Ammon's horn (tissue), 1 donor: Measurements from ENCODE around the gene RYR2.

ENCODE experiments used
- DNase-seq: peaks from one replicate; pipeline ENCODE4 v3.0.0-alpha.2; 2016; ENCODE audit warnings: low spot score

RYR2 gene

DNA sequence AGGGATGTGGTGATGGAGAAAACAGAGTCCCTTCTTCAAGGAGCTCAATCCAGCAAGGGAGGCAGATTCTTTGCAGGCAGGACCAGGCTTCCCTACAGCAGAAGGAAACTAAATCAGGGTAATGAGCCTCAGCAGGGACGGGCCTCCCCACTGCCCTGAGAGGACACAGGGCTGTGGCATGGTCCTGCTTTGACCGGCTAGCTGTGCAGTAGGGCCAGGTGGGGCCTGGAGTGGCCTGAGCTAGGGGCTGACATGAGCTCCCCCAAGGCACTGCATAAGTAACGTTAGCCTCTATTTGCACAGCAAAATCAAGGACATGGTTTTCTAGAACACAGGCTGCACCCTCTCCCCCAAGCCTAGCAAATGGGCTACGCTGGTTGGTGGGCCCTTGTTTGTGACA, 162.9 kb downstream of the RYR2 start:
- no peak for DNase-seq

DNA sequence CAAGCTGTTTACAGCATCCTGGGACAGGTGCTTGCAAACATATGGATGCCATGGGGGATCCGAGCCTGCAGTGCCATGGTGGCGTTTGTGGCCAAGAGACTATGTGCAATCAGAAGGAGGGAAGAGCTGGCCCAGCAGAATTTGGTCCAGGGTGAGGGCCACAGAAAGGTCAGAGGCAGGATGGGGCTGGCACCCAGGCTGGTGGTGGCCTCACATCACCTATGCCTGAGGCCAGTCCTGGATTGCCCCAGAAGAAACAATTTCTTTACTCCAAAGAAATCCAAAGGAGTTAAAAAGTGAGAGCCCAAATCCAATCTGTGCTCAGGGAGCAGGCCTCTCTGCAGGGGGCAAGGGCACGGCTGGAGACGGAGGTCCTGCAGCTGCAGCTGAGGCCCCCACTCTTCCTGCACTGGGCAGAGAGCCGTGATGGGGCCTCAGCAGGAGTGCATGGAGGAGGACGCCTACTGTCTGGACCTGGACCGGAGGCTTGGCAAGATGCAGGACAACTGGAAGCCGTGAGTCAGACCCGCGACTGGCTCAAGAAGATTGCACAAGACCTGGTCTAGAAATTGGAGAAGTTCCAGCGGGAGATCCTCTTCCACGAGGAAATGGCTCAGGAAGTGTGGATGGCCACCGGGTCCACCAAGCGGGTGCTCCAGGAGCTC, 163.5 kb downstream of the RYR2 start:
- DNase-seq, result no peak

DNA sequence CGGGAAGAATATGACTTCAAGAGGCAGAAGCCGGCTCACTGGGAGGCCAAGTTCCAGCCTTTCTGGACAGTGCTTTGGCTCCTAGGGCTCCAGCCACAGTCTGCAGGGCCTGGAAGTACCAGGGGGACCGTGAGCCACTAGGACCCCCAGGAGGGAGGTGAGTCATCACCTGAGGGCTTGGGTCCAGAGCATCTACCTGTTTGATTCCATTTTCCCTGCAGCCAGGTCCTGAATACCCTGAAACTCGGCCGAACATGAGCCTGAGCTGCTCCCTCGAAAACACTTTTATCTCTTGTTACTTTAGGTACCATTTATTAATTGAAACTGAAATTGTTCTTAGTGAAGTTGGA, 164.1 kb downstream of the RYR2 start:
- DNase-seq, result no peak

DNA sequence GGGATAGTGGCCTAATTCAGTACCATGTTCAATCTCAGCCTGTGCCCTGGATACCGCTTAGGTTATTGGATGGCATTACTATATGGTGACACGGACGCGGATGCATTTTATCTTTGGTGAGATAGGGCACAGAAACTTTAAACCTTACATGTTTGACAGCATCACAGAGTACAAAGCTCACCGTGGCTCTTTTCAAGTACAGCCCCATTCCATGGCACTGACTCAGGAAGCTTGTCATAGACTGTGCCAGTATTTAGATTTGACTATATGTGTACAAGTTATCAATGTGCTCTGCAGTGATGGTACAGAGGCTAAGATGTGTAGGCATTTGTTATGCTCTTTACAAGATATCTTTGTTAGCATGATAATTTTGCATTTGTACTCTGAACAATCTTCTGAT, 169.0 kb downstream of the RYR2 start:
- no peak for DNase-seq

DNA sequence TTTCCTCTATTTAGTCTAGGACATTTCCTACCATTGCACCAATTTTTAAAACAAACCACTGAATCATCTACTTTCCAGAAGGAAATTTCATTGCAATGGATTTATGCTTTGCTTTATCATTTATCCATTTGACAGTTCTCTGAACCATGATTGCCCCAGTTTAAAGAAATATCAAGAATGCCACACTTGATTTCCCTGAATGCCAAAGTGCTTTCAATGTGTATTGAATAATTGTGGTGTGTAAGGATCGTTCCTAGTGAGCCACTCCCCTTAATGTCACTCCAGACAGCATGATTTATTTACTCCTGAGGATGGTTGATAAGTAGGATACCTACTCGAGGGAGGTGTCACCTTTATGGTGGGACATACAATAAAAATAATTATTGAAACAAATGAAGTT, 169.6 kb downstream of the RYR2 start:
- no peak for DNase-seq

DNA sequence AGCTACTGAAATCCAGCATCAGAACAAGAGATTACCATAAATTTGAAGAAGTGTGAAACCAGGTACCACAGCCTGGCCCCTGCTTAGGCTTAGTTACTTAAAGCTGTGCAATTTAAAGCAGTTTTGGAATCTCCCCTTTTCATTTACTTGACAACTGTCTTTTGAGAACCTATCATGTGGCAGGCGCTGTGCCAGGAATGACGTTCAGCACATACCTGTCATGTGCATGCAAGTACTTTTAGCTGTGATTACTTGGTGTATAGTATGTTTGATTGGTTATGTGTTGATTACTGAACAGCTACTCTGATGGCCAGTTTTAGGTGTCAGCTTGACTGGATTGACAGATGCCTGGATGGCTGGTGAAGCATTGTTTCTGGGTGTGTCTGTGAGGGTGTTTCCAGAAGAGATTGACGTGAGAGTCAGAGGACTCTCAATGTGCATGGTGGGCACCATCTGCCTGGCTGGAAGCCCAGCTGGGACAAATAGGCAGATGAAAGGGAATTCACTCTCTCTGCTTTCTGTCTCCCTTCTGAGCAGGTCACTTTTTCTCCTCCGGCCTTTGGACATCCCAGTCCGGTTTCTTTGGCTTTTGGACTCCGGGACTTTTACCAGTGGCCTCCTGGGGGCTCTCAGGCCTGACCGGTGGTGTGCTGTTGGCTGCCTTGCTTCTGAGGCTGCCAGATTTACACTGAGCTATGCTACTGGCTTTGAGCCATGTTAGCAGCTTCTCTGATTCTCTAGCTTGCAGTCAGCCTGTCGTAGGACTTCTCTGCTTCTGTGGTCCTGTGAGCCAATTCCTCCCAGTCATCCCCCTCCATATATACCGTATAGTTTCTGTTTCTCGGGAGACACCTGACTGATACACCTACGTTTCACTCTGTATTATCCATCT, 178.0 kb downstream of the RYR2 start:
- peak; percentile 48 for DNase-seq

DNA sequence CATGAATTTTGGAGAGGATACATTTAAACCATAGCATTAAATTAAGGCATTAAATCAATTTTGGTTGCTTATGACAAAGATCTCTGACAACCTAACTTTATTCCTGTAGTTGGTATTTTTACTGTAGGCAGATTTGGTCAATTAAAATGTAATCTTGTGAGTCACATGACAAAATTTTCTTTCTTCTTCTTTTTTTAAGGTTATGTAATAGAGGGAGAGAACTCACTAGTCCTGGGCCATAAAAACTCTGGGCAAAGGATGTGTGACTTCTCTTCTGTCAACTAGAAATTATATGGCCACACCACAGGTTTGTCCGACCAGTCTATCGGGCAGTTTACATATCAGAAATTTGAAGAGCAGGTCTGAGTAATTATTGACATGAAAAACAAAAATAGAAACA, 181.4 kb downstream of the RYR2 start:
- no peak for DNase-seq

DNA sequence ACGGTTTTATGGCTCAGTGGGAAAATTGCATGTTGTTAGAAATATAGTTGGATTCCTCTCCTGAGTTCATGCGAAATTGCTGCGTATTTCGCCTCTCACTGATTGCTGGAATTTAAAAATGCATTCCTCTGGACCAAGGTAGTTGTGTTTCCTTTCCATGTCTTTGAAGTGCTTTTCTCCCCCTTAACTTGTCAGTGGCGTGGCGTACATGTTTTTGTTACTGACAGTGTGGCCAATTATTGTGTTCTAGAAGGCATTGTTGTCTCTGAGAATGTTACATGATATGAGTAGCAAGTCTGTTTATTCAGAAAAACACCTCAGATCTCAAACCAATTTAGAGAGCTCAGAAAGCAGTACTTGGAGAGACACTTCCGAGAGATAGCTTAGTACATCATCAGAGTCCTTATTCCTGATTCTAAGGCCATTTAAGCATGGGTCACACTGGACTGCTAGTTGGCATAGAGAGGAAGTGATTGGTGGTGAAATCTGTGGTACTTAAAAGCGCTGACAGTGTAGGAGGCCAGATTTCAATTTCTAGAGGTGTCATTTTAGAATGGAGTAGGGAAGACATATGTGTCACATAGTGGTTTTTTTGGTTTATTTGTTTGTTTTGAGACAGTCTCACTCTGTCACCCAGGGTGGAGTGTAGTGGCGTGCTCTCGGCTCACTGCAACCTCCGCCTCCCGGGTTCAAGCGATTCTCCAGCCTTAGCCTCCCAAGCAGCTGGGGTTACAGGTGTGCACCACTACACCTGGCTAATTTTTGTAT, 184.4 kb downstream of the RYR2 start:
- DNase-seq, result no peak

DNA sequence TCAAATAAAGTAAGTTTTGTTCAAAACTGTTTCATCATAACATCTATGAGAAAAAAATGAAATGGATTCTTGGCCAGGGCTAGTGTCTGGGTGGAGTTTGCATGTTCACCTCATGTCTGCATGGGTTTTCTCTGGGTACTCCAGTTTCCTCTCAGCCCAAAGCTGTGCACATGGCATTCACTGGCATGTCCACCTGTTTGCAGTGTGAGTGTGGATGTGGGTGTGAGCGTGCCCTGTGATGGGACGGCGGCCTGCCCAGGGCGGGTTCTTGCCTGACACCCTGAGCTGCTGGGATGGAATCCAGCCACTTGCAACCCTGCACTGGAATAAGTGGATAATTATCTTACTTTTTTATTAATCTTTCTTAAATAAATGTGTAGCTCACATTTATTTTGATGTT, 185.5 kb downstream of the RYR2 start:
- no peak for DNase-seq

DNA sequence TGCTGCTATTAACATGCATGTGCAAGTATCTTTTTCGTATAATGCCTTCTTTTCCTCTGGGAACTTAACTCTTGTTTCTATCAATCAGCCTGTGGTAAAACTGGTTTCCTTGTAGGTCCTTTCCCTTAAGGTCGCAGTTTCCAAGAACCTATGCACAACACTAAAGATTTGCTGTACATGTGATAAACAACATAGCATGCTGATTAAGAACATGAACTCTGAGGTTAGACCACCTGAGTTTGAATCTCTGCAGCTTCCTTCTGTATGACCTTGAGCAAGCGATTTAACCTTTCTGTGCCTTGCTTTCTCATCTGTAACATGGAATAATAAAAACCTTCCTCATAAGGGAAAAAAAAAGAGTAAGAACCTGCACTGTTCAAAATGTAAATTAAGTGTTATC, 186.4 kb downstream of the RYR2 start:
- DNase-seq, result no peak

DNA sequence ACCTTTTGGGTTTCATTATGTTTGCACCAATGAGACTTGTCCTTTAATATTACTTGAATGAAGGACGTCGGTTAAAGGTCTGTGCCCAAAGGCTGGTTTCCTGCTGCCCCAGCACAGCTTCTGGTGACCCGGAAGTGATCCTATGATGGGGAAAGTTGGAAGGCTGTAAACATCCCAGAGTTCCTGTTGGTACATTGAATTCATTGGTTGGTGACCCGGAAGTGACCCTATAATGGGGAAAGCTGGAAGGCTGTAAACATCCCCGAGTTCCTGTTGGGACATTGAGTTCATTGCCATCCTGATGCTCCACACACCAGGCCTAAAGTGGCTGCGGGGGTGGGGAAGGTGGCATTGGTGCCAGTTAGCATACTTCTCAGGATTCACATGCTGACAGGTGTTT, 187.3 kb downstream of the RYR2 start:
- DNase-seq, result no peak

DNA sequence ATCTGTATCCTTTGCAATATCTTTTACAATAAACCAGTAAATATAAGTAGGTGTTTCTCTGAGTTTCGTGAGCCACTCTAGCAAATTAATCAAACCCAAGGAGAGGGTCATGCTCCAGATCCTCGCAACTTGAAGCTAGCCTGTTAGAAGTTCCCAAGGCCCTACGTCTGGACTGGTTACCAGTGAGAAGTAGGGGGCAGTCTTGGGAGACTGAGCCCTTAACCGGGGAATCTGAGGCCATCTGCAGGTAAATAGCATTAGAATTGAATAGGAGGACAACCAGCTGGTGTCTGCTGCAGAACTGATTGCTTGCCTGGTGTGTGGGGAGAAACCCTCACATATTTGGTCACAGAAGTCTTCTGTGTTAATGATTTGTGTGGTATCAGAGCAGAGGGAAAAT, 190.5 kb downstream of the RYR2 start:
- peak; percentile 7 for DNase-seq

DNA sequence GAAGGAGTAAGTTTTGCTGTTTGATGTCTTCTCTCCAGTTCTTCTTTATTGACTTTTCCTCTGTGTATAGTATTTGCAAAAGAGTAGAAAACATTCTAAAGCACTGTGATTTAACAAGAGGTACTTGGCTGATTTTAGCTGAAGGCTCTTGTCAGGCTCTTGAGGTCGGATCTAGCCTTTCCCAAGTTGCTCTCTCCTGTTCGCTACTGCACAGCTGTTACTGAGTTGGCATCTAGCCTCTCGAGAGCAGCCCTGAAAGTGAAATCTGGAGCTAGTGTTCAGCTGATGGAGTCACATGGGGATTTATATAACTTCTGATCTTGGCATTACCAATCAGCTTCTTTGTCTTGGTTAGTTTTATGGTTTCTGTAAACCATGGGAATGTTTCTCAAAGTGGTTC, 193.1 kb downstream of the RYR2 start:
- DNase-seq, result peak; percentile 35

DNA sequence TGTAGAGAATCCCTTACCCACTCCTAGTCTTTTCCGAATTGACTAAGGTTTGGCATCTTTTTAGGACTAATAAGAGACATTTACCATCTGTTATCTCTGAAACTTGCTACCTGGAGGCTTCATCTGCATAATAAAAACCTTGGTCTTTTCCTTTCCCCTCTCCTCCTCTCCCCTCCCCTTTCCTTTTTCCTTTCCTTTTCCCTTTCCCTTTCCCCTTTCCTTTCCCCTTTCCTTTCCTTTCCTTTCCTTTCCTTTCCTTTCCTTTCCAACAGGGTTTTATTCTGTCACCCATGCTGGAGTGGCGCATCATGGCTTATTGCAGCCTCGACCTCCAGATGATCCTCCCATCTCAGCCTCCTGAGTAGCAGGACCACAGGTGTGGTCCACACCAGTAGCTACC, 195.7 kb downstream of the RYR2 start:
- DNase-seq, result no peak

DNA sequence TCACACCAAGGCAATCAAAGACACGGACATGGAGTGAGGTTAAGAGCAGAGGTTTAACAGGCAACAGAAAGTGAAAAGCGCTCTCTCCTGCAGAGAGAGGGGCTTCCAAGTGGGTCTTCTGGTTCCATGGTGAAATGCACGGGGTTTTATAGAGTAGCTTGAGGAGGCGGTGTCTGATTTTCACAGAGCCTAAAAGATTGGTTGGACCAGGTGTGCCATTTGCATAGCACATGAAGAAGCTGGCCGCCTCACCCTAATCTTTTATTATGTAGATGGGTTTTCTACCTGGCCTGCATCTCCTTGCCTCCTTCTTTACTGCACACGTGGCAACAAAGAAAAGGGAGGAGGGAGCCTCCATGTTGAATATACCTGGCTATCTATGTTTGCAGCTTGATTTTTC, 197.3 kb downstream of the RYR2 start:
- DNase-seq, result no peak

DNA sequence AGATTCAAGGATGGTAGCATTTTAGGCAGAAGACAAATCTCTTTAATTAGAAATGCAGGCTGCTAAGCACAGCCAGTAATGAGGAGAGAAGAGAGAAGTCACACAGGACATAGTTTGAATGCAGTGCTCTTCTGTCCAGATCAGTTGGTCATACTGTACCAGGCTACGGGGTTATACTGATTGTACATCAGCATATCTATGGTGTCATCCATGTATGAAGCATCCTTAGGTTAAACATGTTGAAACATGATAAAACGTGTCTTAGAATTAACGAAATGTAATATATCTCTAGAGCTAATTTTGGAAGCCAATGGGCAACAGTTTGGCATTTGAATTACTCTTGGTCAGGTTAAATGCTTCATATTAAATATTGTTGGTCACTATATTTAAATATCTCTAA, 199.1 kb downstream of the RYR2 start:
- no peak for DNase-seq

DNA sequence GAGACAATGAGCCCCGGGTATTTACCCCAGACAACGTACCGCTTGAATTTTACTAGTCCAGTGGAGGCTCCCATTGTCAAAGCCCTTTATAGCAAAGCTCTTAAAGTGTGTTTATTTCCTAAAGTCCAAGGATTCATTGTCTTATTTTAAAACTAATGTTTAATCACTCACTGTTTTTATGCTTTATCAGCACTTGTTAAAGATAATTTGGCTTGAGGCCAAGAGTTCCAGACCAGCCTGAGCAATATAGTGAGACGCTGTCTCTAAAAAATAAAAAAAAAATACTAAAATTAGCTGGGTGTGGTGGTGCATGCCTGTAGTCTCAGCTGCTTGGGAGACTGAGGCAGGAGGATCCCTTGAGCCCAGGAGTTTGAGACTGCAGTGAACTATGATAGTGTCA, 202.8 kb downstream of the RYR2 start:
- DNase-seq, result no peak

DNA sequence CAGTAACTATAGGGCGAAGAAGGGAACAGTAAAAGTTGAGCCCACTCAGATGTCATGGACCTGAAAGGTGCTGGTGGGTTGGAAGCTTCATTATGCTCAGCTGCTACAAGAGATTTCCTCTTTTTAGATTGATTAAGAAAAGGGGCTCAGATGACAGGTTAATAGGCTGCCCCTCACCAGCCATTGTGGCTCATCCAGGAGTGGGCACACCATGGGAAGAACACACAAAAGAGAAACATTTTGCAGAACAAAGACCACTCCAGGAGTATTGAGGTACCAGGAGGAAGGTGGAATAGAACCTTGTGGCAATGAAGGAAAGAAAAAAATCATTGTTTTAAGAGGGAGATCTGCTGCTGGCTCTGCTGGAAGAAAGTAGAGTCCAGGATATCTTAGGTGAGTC, 205.5 kb downstream of the RYR2 start:
- no peak for DNase-seq

DNA sequence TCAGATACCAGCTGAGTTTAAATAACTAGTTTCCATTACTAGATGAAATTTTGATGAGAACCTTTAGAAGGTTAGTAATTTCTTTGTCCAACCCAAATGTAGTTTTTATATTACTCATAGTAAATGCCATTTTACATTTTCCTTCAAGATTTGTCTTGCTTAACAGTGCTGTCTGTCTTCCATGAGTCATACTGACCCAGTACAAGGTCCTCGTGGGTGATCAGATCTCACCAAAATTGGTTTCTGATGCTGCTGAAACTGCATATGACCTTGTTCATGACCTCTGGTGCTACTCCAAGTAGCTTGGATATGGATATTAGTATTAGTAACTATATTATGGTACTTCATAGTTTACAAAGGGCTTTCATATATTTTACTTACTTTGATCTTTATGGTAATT, 207.1 kb downstream of the RYR2 start:
- no peak for DNase-seq

DNA sequence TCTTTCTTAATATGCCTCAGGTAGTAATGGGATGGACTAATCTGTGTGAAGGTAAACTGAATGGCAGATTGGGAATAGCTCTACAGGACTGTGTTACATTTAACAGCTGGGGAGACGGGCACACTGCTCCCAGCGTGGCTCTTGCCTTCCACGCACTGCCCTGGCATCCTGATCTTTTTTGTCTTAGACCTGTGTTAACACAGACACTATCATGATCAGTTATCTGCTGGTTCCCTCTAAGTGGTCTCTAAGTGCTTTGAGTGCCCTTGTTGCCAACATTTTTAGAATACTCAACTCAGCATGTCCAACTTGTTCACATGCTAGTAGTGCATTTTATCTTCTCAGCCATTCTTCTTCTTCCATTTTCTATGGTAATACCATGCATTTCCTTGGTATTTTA, 208.1 kb downstream of the RYR2 start:
- DNase-seq, result no peak

DNA sequence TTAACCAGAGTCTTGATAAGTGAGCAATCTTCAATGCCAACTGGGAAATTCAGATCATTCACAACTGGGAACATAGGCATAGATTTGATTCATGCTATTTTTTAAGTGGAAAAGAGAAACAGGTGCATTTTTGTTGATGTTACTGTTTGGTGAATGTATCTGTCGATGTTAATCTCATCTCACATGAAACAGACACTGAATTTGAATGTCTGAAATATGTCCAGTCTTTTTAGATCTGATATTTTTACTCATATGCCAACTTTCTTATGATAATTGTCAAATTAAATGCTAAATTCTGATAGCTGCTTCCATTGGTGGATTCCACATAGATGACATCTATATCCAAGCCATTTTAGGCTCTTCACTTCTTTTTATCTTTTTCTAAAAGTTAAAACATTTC, 213.1 kb downstream of the RYR2 start:
- DNase-seq, result no peak

DNA sequence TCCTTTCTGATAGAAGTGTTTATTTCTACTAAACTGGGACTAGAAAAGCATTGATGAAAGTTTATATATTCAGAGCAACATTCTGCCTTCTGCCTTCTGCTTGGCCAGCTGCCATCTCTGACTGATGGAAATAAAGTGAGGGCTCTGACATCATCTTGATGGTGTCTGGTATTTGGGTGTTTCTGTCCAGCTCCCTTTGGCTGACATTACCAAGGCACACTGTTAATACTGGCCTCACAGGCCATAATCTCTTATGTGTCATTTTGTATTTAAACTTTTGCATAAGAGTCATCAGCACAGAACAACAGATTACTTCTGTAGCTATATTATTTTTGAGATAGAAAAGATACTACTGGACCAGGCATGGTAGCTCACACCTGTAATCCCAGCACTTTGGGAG, 216.9 kb downstream of the RYR2 start:
- peak; percentile 24 for DNase-seq

DNA sequence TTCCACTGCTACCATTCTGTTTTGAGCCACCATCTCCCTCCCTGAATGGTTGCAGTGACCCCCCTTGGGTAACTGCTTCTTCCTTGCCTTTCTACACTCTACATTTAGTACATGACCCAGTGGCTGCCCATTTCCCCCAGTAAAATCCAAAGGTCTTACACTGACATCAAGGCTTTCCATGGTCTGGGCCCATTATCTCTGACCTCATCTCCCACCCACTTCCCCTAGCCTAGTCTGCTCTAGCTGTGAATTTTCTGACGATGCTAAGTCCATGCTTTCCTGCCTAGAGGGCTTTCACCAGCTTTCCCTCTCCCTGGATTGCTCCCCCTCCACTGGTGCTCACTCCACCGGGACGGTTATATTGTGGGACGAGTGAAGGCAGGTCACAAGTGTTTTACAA, 219.2 kb downstream of the RYR2 start:
- DNase-seq, result no peak
